Pons (tissue), 1 donor: Measurements from ENCODE around the gene DDR1.

Experiments used
- DNase-seq: peaks from one replicate; pipeline ENCODE4 v3.0.0-alpha.2; 2016; ENCODE audit warnings: low spot score

The DDR1 gene

DNA sequence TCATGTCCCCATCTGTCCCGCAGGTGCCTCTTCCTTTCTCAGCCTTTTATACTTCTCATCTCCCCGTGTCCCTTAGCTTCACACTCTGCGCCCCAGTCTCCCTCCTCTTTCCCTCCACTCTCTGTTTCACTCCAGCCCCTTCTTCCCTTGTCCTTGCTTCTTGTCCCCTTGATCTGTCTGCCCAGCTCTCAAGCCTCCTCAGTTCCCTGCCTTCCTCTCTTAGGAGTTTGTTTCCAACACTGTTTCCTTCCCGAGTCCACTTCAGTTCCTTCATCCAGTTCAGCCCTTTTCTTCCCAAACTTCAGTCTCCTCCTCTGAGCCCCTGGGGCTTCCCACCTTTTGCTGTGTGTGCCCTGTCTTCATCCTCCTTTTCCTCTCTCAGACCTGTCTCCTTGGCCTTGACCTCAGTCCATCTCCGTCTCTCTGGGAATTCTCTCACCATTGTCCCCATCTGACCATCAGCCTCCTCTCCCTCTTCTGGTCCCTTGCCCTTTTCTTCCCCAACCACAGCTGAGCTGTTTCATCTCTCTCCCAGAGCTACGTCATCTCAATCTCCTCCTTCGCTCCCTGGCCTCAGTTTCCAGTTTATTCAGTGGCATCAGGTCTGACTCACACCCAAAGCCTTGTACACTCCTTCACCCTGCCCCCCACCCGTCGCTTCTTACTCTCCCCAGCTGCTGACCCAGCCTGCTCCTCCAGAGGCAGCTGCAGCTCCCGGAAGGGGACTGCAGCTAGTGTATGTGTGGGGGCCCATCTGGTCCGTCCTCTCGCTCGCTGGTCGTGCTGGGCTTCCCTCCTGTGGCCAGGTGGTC, 2.7 kb upstream of the DDR1 start:
- peak; percentile 54 for DNase-seq

DNA sequence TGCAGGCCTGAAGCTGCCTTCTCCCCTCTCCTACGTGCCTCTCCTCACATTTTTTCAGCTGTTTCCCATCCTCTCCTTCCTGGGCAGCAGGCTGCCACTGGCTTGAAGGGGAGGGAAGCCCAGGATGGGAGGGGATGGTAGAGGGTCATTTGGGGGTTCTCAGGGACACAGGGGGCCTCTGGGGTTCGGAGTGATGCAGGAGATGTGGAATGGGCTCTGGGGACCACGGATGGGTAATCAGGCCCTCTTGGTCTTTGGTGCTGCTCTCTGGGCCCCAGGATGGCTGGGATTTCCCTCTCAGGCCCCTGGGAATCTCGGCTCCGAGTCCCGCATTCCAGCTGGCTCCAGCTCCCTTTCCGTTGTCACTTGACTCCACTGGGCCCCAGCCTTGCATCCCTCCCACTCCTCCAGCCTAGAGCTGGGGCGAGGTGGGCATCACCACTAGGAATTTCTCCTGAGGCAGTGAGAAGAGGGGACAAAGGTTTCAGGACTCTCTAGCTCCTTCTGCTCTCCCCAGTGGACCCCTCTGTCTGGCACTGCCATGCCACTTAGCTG, 2.0 kb upstream of the DDR1 start:
- no peak for DNase-seq

DNA sequence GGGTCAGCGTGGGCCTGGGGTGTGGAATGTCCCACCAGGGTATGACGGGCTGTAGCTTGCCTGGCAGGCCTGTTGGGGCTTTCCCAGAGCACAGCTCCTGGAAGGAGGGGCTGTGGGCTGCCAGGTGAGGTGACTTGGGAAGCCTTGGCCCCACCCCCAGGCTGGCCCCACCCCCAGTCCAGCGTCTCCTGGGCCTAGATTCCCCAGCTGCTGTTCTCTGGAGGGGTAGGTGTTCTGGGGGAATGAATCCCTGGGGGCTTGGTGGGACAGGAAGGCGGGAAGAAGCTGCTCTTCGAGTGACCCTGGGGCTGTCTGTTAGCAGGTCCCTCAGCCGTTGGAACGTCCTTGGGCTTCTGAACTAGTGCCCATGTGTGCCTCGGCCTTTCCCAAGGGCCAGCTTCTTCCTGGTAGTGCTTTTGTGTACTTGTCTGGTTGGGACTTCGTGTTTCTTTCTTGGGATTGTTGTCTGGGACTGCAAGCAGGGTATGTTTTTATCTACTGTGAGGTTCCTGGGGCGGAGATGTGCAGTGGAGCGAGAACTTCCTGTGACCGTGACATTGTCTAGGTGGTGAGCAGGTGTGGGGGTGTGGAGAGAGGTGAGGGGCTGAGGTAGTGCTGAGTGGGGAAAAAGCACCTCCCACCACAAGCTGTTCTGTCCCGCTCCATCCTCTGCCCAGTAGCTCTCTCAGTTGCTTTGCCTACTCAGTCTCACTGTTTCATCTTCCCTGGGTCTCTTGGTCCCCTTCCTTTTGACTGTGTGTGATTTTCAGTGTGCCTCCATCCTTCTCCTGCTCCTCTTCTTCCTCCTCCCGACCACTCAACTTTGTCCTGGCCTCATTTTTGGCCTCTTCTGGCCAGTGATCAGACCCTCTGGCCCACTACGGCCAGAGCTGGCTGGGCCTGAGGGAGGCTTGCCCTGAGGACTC, 1.3 kb upstream of the DDR1 start:
- no peak for DNase-seq

DNA sequence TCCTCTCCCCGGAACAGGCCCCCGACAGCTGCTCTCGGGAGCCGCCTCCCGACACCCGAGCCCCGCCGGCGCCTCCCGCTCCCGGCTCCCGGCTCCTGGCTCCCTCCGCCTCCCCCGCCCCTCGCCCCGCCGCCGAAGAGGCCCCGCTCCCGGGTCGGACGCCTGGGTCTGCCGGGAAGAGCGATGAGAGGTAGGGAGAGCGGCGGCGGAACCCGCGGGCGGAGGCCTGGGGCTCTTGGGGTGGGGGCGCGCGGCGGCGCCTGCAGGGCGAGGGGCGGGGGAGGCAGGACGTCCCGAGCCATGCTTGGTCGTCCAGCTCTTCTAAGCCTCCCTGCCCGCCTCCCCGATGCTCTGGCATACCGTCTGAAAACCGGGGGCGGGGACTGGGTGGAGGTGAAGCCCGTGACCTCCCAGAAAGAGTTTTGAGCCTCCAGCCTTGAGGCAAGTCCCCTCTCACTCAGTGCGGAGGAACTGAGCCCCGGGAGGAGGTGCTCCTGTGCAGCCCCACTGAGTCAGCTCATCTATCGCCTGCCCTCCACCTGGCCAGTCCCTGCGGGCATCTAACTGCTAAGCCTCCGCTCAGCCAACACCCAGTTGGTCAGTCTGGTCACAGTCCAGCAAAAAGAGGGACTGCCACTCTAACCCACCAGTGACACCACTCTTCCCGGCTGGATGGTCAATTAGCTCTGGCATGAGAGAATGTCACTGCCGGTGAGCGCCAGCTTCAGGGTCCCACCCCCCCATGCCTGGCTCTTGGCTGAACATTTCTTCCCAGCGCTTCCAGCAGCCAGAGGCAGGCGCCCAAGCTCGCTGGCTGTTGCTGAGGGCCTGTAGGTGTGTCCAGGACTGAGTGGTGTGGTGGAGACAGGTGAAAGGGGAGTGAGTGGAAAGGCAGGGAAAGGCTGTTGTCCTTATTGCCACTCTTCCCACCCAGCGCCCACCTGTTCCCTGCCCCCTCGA, 482 bp downstream of the DDR1 start:
- peak; percentile 56 for DNase-seq

DNA sequence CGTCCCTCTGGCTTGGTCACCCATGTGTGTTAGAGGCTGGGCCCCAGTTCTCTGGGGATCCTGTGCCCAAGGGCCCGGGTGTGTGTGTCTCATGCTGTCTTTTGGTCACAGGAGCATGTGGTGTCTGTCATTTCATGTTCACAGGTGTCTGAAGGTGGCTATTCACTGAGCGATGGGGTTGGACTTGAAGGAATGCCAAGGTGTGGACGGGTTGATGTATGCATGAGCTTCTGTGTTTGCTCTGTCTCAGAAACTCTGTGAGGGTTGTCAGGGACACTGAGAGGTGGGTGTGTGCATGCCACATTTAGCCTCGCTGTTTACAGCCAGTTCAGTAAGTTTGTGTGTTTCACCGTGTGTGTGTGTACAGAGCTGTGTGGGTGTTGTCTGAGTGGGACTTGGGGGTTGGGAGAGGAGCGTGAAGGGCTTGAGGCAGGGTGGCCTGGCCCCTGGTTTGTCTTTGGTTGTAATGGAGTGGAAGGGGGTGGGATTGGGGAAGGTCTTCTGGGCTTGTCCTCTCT, 1.2 kb downstream of the DDR1 start:
- DNase-seq: peak; percentile 68

DNA sequence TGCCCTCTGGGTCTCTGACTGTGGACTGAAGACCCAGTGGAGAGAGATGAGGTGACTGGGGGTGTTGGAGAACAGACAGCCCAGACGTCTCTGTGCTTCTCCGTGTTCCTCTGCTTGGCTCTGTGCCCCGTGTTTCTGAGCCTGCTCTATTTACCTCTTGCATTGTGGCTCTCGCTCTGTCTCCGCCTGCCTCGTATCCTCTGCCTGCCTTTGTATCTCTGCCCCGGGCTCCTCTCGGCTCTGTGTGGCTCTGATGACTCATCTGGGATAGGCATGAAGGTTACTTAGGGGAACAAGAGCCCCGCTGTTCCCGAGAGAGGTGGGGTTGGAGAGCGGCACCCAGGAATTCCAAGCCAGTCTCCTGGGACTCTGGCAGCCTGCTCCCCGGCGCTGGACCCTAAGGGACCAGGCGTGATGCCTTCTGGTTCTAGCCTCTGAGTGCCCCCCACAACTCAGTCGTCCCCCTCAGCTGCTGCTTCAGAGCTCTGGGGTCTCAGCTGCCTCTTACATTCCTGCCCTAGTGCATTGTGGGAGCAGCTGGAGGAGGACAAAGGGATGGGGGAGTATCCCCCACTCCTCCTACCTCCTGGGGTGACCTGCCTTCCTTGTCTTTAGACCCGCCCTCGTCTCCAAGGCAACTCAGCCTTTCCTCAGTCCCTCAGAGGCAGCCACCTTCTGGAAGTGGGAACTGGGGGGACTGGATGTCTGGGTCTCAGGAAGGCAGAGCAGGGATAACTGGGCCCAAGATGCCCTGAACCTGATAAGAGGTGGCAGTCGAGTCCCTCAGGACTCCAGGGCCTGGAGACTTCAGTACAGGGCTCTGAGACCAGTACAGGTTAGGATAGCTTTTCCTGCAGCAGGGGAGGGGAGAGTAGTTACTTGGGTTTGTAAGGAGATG, 1.9 kb downstream of the DDR1 start:
- DNase-seq: peak; percentile 87

DNA sequence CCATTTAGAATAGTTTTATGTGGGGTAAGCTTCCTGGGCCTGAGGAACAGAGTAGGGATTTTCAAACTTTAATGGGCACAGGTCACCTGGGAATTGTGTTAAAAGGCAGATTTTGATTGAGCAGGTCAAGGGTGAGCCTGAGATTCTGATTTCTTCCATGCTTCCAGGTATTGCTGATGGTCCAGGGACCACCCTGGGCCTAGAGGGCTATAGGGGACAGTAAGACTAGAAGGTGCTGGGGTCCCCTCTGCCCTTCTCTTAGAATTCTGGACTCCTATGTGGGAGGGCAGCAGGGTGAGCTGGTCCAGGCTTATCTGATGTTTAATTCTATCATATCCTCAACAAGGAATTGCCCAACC, 2.6 kb downstream of the DDR1 start:
- DNase-seq: no peak

DNA sequence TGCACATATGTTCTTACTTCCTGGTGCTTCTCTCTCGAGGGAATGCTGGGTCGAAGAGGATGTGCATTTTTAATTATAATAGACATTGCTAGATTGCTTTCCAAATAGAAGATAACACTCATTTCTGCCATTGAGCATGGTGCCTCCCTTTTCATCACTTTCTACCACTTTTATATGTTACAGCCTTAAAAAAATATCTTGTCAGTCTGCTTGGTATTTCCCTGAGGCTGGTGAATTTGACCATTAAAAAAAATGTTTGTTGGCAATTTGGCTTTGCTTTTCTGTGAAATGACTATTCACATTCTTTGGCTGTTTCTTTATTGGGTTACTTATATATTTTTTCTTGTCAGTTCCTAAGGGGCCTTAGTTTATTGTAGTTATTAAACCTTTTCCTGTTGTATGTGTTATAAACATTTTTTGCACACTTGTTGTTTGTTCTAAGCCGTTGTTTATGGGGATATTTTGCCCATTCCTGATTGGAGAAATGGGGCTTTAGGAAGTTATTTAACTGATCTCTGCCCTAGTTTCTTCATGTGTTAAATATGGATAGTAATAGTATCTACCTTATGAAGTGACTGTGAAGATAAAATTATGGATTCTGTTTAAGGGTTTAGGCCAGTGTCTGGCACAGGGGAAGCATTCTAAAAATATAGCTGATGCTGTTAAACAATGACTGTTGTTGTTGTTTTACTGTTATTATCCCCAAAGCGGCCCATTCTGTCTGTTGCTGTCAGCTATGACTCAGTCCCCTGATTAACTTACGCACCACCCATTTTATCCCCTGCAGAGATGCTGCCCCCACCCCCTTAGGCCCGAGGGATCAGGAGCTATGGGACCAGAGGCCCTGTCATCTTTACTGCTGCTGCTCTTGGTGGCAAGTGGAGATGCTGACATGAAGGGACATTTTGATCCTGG, 3.8 kb downstream of the DDR1 start:
- peak; percentile 85 for DNase-seq

DNA sequence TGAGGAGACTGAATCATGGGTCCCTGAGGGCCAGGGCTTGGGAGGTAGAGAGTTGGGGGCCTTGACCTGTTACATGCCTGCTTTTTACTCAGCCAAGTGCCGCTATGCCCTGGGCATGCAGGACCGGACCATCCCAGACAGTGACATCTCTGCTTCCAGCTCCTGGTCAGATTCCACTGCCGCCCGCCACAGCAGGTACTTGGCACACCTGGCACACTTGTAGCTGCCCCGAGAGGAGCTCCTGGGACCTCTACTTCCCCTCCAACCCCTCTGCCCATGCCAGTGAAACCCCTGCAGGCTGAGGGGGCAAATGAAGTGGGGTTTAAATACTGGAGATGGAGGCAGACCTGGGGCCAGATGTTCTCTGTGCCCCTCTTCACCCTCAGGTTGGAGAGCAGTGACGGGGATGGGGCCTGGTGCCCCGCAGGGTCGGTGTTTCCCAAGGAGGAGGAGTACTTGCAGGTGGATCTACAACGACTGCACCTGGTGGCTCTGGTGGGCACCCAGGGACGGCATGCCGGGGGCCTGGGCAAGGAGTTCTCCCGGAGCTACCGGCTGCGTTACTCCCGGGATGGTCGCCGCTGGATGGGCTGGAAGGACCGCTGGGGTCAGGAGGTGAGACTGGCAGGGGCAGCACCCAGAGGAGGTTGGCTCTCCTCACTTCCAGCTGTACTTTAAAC, 4.6 kb downstream of the DDR1 start:
- DNase-seq: no peak

DNA sequence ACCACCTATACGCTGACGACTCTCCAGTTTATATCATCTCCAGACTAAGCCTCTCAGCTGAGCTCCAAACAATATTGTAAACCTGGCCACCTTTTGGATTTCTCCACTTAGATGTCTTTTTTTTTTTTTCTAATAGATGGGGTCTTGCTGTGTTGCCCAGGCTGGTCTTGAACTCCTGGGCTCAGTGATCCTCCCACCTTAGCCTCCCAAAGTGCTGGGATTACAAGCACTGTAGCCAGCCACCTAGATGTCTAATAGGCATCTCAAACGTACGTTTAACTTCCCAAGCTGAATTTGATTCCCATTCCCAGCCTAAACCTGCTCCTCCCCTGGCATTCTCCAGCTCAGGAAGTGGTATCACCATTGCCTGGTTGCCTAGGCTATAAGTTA, 5.2 kb downstream of the DDR1 start:
- DNase-seq: no peak

DNA sequence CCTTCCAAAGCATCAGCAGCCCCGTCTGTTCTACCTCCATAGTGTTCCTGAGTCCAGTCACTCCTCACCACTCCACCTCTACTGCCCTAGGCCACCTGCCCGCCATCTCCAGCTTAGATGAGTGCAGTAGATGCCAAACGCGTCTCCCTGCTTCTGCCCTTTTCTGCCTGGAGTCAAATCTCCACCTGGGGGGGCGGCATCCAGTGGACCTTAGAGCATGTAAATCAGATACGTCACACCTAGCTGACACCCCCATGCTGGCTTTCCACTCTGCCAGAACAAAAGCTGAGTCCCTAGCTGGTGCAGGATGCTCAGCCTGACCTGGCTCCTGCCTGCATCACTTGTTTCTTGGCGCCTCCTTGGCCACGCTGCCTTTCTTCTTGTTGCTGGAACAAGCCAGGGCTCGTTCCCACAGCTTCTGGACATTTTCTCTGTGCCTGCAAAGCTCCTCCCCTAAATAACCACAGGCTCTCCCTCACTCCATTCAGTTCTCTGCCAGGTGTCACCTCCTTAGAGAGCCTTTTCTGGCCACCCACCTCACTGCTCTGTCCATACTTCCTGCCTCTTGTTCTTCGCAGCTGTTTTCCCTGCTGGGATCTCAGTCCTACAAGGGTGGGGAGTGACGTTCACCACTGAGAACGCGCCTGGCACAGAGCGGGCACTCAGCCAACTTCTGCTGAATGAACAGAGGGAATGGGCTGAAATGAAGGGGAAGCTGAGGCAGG, 5.8 kb downstream of the DDR1 start:
- peak; percentile 95 for DNase-seq

DNA sequence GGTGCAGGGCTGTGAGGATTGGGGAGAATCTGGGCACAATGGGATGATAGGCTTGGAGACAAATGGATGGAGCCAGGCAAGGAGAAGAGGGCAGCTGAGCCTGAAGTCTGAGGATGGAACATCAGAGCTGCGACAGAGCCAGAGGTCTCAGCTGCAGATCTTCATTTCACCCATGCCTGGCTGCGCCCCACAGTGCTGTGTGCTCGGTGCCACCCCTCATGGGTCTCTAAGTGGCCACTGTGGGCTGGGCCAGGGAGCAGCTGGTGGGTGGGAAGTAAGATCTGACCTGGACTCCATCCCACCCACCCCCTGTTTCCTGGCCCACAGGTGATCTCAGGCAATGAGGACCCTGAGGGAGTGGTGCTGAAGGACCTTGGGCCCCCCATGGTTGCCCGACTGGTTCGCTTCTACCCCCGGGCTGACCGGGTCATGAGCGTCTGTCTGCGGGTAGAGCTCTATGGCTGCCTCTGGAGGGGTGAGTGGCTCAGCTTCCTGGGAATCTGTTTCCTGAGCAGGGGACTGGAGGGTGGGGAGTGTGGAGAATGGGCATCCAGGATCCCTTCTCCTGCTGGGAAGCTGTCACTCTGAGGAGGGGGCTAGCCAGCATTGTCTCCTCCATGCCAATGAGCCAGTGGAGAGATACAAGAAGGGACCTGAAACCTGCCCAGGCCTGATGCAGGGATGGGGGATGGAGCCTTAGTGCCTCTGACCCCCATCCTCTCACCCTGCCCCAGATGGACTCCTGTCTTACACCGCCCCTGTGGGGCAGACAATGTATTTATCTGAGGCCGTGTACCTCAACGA, 6.5 kb downstream of the DDR1 start:
- no peak for DNase-seq

DNA sequence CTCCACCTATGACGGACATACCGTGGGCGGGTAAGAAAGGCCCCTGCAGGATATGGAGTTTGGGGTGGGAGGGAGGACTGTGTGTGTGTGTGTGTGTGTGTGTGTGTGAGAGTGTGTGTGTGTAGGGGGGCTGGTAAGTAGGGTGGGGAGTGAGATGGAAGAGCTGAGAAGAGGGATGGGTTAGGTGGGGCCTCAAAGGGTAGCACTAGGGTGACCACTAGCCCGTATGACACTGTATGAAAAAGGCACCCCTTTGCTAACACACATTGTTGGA, 7.1 kb downstream of the DDR1 start:
- no peak for DNase-seq

DNA sequence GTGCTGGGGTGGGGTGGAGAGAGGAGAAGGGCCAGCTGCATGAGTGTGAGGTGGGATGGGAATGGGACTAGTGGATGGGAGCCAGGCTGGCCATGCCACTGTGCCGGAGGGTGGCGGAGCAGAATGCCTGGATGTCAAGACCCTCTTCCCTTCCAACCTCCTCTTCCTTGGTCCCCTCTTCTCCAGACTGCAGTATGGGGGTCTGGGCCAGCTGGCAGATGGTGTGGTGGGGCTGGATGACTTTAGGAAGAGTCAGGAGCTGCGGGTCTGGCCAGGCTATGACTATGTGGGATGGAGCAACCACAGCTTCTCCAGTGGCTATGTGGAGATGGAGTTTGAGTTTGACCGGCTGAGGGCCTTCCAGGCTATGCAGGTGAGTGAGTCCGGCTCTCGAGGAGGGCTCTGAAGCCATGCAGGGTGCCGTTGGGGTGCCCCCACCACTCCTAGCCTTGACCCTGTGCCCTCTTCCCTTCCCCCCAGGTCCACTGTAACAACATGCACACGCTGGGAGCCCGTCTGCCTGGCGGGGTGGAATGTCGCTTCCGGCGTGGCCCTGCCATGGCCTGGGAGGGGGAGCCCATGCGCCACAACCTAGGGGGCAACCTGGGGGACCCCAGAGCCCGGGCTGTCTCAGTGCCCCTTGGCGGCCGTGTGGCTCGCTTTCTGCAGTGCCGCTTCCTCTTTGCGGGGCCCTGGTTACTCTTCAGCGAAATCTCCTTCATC, 7.7 kb downstream of the DDR1 start:
- DNase-seq: no peak

DNA sequence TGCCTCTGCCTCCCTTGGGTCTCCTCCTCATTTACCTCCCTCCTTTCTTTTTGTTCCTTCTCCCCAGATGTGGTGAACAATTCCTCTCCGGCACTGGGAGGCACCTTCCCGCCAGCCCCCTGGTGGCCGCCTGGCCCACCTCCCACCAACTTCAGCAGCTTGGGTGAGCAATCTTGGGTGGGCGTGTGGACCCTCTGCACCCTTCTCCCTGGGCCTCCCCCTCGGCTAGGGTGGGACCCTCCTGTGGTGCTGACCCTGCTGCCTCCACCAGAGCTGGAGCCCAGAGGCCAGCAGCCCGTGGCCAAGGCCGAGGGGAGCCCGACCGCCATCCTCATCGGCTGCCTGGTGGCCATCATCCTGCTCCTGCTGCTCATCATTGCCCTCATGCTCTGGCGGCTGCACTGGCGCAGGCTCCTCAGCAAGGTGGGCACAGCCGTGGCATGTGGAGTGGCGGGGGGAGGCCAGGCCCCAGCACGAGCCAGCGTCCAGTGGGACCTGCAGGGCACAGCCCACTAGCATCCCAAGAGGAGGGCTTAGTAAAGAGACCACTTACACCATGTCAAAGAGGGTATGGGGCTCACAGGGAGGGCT, 8.8 kb downstream of the DDR1 start:
- DNase-seq: no peak

DNA sequence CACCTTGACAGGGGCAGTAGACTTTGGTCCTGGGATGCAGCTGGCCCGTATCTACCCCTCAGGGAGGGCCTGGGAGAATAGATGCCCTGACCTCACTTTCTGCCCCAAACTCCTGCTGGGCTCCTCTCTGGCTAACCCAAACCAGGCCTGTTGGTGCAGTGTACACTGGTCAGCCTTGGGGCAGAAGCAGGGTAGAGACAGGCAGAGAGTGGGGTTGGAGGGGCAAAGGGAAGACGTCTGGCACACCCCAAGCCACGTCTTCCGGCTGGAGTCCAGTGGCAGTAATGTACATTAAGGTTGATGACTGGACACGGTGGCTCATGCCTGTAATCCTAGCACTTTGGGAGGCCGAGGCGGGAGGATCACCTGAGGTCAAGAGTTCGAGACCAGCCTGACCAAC, 9.3 kb downstream of the DDR1 start:
- no peak for DNase-seq
